ENCODE data around the gene GGTLC2. TPM values are rescaled to one million over a fixed set of nuclear protein-coding genes. Genes with fewer than 3 reads are reported as not detected.
A peak's percentile ranks its signal among the peaks of the same experiment; 100 is the strongest.

The GGTLC2 gene
- total RNA-seq, 2 donors from 2014 or later = not detected

- intact Hi-C loops (cut with DNase I) = no loop called here
- peak; percentile 60 for DNase-seq (ENCODE audit: low spot score)
Observed at GRCh38 chr22:22663861-22664800, 19.7 kb downstream of the GGTLC2 start.

- peak; percentile 29 for DNase-seq (ENCODE audit: low spot score)
- intact Hi-C loops (cut with DNase I) = no loop called here
Observed at GRCh38 chr22:22666307-22667091, 22.1 kb downstream of the GGTLC2 start.

- DNase-seq (ENCODE audit: low spot score) = no peak
- intact Hi-C loops (cut with DNase I) = no loop called here
Observed at GRCh38 chr22:22667966-22668880, 23.8 kb downstream of the GGTLC2 start.

DNA sequence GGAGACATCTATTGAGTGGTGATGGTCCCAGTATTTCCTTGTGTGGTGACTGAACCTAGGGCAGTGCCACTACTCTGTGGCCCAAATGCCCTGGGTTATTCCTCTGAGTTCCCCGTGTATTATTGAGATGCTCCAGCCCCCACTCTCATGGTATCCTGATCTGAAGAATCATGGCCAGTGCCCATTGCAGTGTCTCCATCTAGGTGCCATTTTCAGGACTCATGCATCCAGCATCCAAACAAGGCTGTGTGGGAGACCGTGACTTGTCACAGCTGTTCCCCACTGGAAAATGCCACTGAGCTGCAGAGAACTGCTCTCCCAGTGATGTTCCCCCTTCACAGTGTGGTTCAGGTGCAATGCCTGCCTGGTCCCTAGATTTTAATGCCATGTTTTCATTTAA is 24.7 kb downstream of the GGTLC2 start:
- DNase-seq (ENCODE audit: low spot score) = no peak

GRCh38 chr22:22670076-22670795 is 25.8 kb downstream of the GGTLC2 start:
- DNase-seq (ENCODE audit: low spot score) = no peak
- intact Hi-C loops (cut with DNase I) = loop anchor here in 1 of 2 donors (5.0 kb wide), 1 partner anchor 503 kb away; no protein-coding TSS in a partner anchor

More for the DNA sequence above, 24.7 kb downstream of the GGTLC2 start:
- intact Hi-C loops (cut with DNase I) = no loop called here

- no peak for DNase-seq (ENCODE audit: low spot score)
- intact Hi-C loops (cut with DNase I) = loop anchor here in 1 of 2 donors (5.0 kb wide), 1 partner anchor 504 kb away; no protein-coding TSS in a partner anchor
Observed at GRCh38 chr22:22671506-22671905, 27.1 kb downstream of the GGTLC2 start.

- no peak for DNase-seq (ENCODE audit: low spot score)
- intact Hi-C loops (cut with DNase I) = loop anchor here in 1 of 2 donors (5.0 kb wide), 1 partner anchor 506 kb away; no protein-coding TSS in a partner anchor
Observed at GRCh38 chr22:22673099-22673498, 28.7 kb downstream of the GGTLC2 start.

- intact Hi-C loops (cut with DNase I) = loop anchor here in 1 of 2 donors (5.0 kb wide), 1 partner anchor 506 kb away; no protein-coding TSS in a partner anchor
- DNase-seq (ENCODE audit: low spot score) = no peak
Observed at GRCh38 chr22:22673628-22674027, 29.2 kb downstream of the GGTLC2 start.

DNA sequence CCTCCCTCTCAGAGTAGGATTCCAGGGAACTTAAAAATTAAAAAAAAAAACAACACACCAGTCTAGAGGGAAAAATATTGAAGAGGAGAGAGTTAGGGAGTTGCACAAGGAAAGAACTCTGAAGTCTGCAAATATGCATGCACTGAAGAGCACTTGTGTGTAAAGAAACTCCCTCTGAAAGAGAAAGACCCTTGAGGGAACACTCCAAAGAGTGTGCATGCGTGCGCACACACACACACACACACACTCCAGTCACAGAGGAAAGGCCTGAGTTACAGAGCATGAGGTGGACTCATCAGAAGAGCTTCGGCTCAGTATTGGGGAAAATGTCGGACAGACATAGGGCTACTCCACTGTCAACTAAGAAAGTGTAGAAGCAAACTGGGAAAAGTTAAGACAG is 30.1 kb downstream of the GGTLC2 start:
- intact Hi-C loops (cut with DNase I) = loop anchor here in 1 of 2 donors (5.0 kb wide), 1 partner anchor 507 kb away; no protein-coding TSS in a partner anchor
- no peak for DNase-seq (ENCODE audit: low spot score)

DNA sequence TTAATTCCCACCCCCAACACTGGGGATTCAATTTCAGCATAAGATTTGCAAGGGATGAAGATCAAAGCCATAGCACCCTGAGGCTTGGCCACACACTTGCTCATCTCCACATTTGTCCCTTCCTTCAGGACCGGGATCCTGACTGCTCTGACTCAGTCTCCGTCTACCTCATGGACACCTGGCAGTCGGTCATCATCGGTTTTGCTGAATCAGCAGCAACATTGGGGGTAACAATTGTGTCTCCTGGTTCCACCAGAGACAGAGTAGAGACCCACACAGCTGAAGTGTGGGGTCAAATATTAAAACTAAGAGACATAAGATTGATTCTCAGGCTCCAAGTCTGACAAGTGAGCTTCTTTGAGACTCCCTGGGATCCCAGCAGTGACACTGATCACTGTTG is 34.6 kb downstream of the GGTLC2 start:
- no peak for DNase-seq (ENCODE audit: low spot score)
- intact Hi-C loops (cut with DNase I) = no loop called here

DNA sequence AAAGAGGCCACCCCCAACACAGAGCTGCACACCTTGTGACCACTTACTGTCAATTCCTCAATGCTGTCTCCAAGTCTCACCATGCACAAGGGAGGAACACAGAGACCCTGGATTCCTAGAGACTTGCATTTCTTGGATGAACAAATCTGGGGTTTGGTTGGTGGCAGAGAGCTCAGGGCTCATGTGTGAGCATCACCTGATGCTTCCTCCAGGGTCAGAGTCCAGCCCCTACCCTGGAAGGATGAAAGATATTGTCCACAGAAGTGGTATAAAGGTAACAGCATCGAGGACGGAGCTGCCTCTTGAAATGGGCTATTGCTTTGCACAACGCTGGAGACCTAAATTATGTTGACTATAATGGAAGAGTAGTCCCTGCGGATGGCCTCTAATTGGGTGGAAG is 36.0 kb downstream of the GGTLC2 start:
- intact Hi-C loops (cut with DNase I) = no loop called here
- no peak for DNase-seq (ENCODE audit: low spot score)

DNA sequence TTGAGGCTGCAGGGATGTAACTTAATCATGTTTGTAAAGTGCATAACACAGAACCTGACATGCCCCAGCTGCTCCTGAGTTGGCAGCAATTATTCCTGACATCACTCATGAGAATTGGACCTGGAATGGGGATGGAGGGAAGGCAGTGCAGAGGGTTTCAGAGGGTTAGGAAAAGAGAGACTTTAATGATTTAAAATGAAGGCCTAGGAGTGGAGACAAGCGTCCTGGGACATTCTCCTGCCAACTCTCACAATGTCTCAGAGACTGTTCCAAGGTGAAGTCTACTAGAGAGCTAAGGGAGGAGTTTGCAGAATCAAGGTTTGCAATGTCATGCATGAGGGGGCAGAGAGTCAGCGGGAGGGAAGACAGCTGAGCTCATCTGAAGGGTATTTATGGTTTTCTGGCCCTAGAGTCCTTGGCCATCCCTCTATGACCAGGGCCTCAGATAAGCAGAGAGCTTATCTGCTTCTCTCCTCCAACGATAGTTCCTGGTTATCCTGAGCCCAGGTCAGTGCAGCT is 36.9 kb downstream of the GGTLC2 start:
- intact Hi-C loops (cut with DNase I) = no loop called here
- no peak for DNase-seq (ENCODE audit: low spot score)

GRCh38 chr22:22682196-22682595 is 37.8 kb downstream of the GGTLC2 start:
- intact Hi-C loops (cut with DNase I) = no loop called here
- no peak for DNase-seq (ENCODE audit: low spot score)

- intact Hi-C loops (cut with DNase I) = no loop called here
- no peak for DNase-seq (ENCODE audit: low spot score)
Observed at GRCh38 chr22:22682807-22683667, 38.6 kb downstream of the GGTLC2 start.

DNA sequence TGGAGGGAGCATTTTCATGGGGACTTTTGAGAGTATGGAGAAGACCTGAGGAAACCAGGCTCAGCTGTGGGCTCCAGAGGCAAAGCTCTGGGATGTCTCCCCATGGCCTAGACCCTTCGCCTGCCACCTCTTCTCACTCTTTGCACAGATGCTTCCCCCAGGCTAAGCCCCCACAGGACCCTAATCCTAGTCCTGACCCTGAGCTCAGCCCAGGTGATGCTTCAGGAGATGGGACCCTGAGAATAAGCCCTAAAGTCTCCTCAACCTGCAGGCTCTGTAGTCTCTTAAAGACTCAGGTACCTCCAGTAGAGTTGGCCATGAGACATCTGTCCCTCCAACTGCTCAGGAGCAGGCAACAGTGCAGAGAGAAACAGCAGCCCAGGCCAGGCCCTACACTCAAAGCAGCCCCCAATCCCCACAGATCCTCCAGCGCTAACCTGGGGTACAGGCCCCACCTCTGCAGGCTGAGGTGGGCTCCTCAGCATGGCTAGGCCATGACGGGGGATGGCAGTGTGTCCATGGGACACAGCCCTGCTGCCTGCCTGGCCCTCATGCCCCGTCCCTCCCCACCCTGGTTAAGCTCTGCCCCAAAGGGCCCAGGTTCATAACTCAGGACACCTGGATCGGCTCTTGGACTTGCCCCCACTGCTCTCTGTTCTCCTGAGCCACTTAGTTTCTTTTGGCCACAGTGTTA is 39.4 kb downstream of the GGTLC2 start:
- intact Hi-C loops (cut with DNase I) = no loop called here
- DNase-seq (ENCODE audit: low spot score) = no peak
